SK-N-SH (cell line): ENCODE results near the gene KNCN. TPM values are rescaled to one million over a fixed set of nuclear protein-coding genes. Genes with fewer than 3 reads are reported as not detected.

Experiments used
- CTCF ChIA-PET: fragments of 300-600, 350-600 bp; formaldehyde crosslinking; extraction: SDS; loops from one replicate; lab custom pipeline; 2021; lab: Yijun Ruan, JAX
- POLR2A ChIA-PET: fragments of 350-600 bp; sonication (Branson Sonifier 250); formaldehyde crosslinking; extraction: SDS; loops from one replicate; lab custom pipeline; 2020; ENCODE audit warnings: antibody characterized with exemption, inconsistent platforms; lab: Yijun Ruan, JAX
- DNase-seq: peaks from one replicate; pipeline ENCODE4 v3.0.0; 2012
- H2AFZ ChIP-seq: fragments of 200-600 bp; sonication (generic); 2 replicates; pipeline ENCODE4 v1.8.1; 2016; ENCODE audit warnings: antibody characterized with exemption, mild to moderate bottlenecking, low read depth
- H3F3A ChIP-seq: fragments of 200-600 bp; sonication (generic); replicated peaks from 2 replicates; pipeline ENCODE3; 2016; ENCODE audit warnings: antibody characterized with exemption, mild to moderate bottlenecking; ENCODE audit not compliant: insufficient read depth
- H3K27ac ChIP-seq, 2 experiments: fragments of 200-500 bp in 1 of 2; fragments of 200-600 bp in 1 of 2; sonication (Bioruptor generic) in 1 of 2; sonication (generic), shearing (Covaris generic) in 1 of 2; 2 replicates each; pipeline versions ENCODE4 v1.5.1 to v1.6.1; 2014 to 2016; ENCODE audit warnings: low read depth in 2 of 2, inconsistent platforms in 1 of 2, low read length in 1 of 2, mild to moderate bottlenecking in 1 of 2, mixed read lengths in 1 of 2
- H3K27me3 ChIP-seq: fragments of 200-600 bp; sonication (generic), shearing (Covaris generic); 2 replicates; pipeline ENCODE4 v1.6.1; 2016; ENCODE audit warnings: mixed run types; ENCODE audit not compliant: insufficient read depth
- H3K36me3 ChIP-seq, 2 experiments: fragments of 200-500 bp in 1 of 2; fragments of 200-600 bp in 1 of 2; sonication (Bioruptor generic) in 1 of 2; sonication (generic) in 1 of 2; replicated peaks in 1 of 2; 2 replicates each; pipeline versions ENCODE3 to v1.5.1; 2014 to 2016; ENCODE audit warnings: low read length in 1 of 2, mild to moderate bottlenecking in 1 of 2; ENCODE audit not compliant: insufficient read depth in 2 of 2, control insufficient read depth in 1 of 2
- H3K4me1 ChIP-seq, 2 experiments: fragments of 200-500 bp in 1 of 2; fragments of 200-600 bp in 1 of 2; sonication (Bioruptor generic) in 1 of 2; sonication (generic), shearing (Covaris generic) in 1 of 2; 2 replicates each; pipeline versions ENCODE4 v1.5.1 to v1.6.1; 2014 to 2016; ENCODE audit warnings: low read depth in 1 of 2, low read length in 1 of 2, mixed run types in 1 of 2; ENCODE audit not compliant: insufficient read depth in 2 of 2, control insufficient read depth in 1 of 2
- H3K4me2 ChIP-seq: fragments of 200-600 bp; sonication (generic), shearing (Covaris generic); 2 replicates; pipeline ENCODE4 v1.6.1; 2017; ENCODE audit warnings: mixed run types
- H3K4me3 ChIP-seq, 2 experiments: fragments of 200-500 bp in 1 of 2; fragments of 200-600 bp in 1 of 2; sonication (Bioruptor generic) in 1 of 2; sonication (generic), shearing (Covaris generic) in 1 of 2; 2 replicates each; pipeline versions ENCODE4 v1.5.1 to v1.8.1; 2014 to 2016; ENCODE audit warnings: low read depth in 2 of 2, inconsistent platforms in 1 of 2, low read length in 1 of 2, mild to moderate bottlenecking in 1 of 2, mixed read lengths in 1 of 2, moderate library complexity in 1 of 2
- H3K79me2 ChIP-seq: fragments of 200-600 bp; sonication (generic); 2 replicates; pipeline ENCODE4 v1.8.1; 2017; ENCODE audit warnings: mild to moderate bottlenecking; ENCODE audit not compliant: insufficient read depth
- H3K9ac ChIP-seq: fragments of 200-600 bp; sonication (generic); 2 replicates; pipeline ENCODE4 v1.6.1; 2017; ENCODE audit warnings: mixed run types
- H3K9me2 ChIP-seq: fragments of 200-600 bp; sonication (generic); 2 replicates; pipeline ENCODE4 v1.6.1; 2017; ENCODE audit warnings: mixed run types
- H3K9me3 ChIP-seq: fragments of 200-600 bp; sonication (generic); 2 replicates; pipeline ENCODE4 v1.6.1; 2017; ENCODE audit warnings: mixed run types, mild to moderate bottlenecking, moderate library complexity
- H4K20me1 ChIP-seq: fragments of 200-600 bp; sonication (generic); 2 replicates; pipeline ENCODE4 v1.6.1; 2017; ENCODE audit warnings: mild to moderate bottlenecking, mixed run types; ENCODE audit not compliant: insufficient read depth
- EP300 ChIP-seq, 2 experiments: IDR thresholded peaks; 2 replicates each; pipeline versions ENCODE4 v1.4.0 to v1.6.1; 2012; ENCODE audit warnings: borderline replicate concordance in 1 of 2, low read depth in 1 of 2, low read length in 1 of 2
- EZH2phosphoT487 ChIP-seq: fragments of 200-600 bp; sonication (generic); IDR thresholded peaks from 2 replicates; pipeline ENCODE4 v1.6.1; 2017; ENCODE audit warnings: low read depth, mixed run types, mild to moderate bottlenecking, antibody characterized with exemption, moderate library complexity, borderline replicate concordance
- FOSL2 ChIP-seq: IDR thresholded peaks from 2 replicates; pipeline ENCODE4 v1.4.0; 2012; ENCODE audit warnings: low read depth, mild to moderate bottlenecking, moderate library complexity, borderline replicate concordance
- FOXJ3 ChIP-seq: sonication (generic); formaldehyde crosslinking; IDR thresholded peaks from 2 replicates; pipeline ENCODE4 v1.5.1; 2020; ENCODE audit warnings: mild to moderate bottlenecking, missing genetic modification reagents
- FOXM1 ChIP-seq: IDR thresholded peaks from 2 replicates; pipeline ENCODE4 v1.4.0; 2012; ENCODE audit warnings: low read depth, mild to moderate bottlenecking
- GABPA ChIP-seq: IDR thresholded peaks from 2 replicates; pipeline ENCODE4 v1.4.0; 2012; ENCODE audit warnings: low read depth, mild to moderate bottlenecking
- JUND ChIP-seq: IDR thresholded peaks from 2 replicates; pipeline ENCODE4 v1.4.0; 2012
- MEF2A ChIP-seq: IDR thresholded peaks from 2 replicates; pipeline ENCODE4 v1.4.0; 2012; ENCODE audit warnings: low read depth, borderline replicate concordance
- MXI1 ChIP-seq: IDR thresholded peaks from 2 replicates; pipeline ENCODE4 v1.6.1; 2012; ENCODE audit warnings: mild to moderate bottlenecking, low read depth, low read length, improper control_type of control experiment
- POLR2AphosphoS5 ChIP-seq: IDR thresholded peaks from 2 replicates; pipeline ENCODE4 v1.6.1; 2012; ENCODE audit warnings: low read depth, low read length
- RAD21 ChIP-seq: IDR thresholded peaks from 2 replicates; pipeline ENCODE4 v1.6.1; 2012; ENCODE audit warnings: mild to moderate bottlenecking, low read length
- RFX5 ChIP-seq: IDR thresholded peaks from 2 replicates; pipeline ENCODE4 v1.6.1; 2012; ENCODE audit warnings: mild to moderate bottlenecking, improper control_type of control experiment, low read length
- SMC3 ChIP-seq: IDR thresholded peaks from 2 replicates; pipeline ENCODE4 v1.6.1; 2012; ENCODE audit warnings: low read depth, low read length, improper control_type of control experiment
- TCF12 ChIP-seq: IDR thresholded peaks from 2 replicates; pipeline ENCODE4 v1.4.0; 2012
- TEAD4 ChIP-seq: IDR thresholded peaks from 2 replicates; pipeline ENCODE4 v1.4.0; 2012; ENCODE audit warnings: mild to moderate bottlenecking, borderline replicate concordance; ENCODE audit not compliant: insufficient read depth
- WGBS: methylation state at CpG from one replicate; pipeline ENCODE4 v1.1.6; 2017; ENCODE audit warnings: low lambda C conversion rate; 5-methylcytosine and 5-hydroxymethylcytosine counted together
- polyA plus RNA-seq, 3 experiments: library from polyadenylated mRNA; depleted of rRNA; stranded (reverse); fragments of >200 nt; gene quantifications; 2 replicates each; pipeline ENCODE4 v1.2.3, GENCODE V29; 2012
- TF ChIP-seq, protein P1 (sequence below): IDR thresholded peaks from 2 replicates; pipeline ENCODE4; 2012
- TF ChIP-seq, protein P2 (sequence below): fragments of 150-350 bp; IDR thresholded peaks from 2 replicates; pipeline ENCODE4 v1.6.1; 2017; ENCODE audit warnings: antibody characterized with exemption, low read length, low read depth, borderline replicate concordance
- TF ChIP-seq, protein P3 (sequence below): IDR thresholded peaks from 2 replicates; pipeline ENCODE4 v1.4.0; 2012; ENCODE audit warnings: low read depth, borderline replicate concordance
- TF ChIP-seq, protein P4 (sequence below): IDR thresholded peaks from 2 replicates; pipeline ENCODE4 v1.6.1; 2012; ENCODE audit warnings: mild to moderate bottlenecking, low read depth, low read length, moderate library complexity

KNCN gene
- polyA plus RNA-seq, 1 of the 3 experiments (the other 2 are of a cell fraction): not detected

DNA sequence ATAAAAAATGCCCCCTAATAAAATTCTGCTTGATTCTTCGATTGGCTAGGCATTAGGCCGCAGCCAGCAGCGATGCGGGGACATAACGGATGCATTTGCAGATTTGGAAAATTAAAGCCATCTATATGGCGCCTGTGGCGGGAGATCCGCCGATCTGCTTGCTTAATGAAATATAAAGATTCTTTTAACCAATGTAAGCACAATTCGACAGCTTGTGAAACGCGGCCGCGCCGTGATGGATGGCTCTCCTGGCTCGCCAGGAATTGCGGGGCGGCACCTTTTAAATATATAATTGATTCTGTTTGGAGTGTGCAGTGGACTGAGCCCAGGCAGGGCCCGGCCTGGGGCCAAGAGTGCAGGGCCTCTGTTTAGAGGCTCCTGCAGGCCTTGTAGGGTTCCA lies 53.8 kb downstream of the KNCN start:
- DNase-seq: no peak
- H3K4me3 ChIP-seq: no peak overlapping the region
- no peaks in the 10 kb centered on the region for H4K20me1 ChIP-seq
- no peak overlapping the region for H3K4me2 ChIP-seq
- no peaks in the 10 kb centered on the region for H3K4me1 ChIP-seq
- no peak for TF ChIP-seq MEF2A
- TF ChIP-seq, protein P1, sequence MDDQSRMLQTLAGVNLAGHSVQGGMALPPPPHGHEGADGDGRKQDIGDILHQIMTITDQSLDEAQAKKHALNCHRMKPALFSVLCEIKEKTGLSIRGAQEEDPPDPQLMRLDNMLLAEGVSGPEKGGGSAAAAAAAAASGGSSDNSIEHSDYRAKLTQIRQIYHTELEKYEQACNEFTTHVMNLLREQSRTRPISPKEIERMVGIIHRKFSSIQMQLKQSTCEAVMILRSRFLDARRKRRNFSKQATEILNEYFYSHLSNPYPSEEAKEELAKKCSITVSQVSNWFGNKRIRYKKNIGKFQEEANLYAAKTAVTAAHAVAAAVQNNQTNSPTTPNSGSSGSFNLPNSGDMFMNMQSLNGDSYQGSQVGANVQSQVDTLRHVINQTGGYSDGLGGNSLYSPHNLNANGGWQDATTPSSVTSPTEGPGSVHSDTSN: no peak
- no peak for TF ChIP-seq POLR2AphosphoS5
- TF ChIP-seq RFX5: no peak
- H3K79me2 ChIP-seq: no peaks in the 10 kb centered on the region
- H3K9me2 ChIP-seq: no peaks in the 10 kb centered on the region
- H2AFZ ChIP-seq: no peak overlapping the region
- CTCF ChIA-PET: interaction anchor here (1.2 kb wide), 1 partner anchor 31 kb away, joined by 5 read pairs; no protein-coding TSS in a partner anchor
- no peak overlapping the region for H3K9ac ChIP-seq
- H3K27me3 ChIP-seq: peaks cover 8% of the 10 kb centered on the region
- 87% methylated on average over 19 of the region's 19 CpGs for WGBS
- no peaks in the 10 kb centered on the region for H3F3A ChIP-seq
- POLR2A ChIA-PET: no interaction called here
- no peaks in the 10 kb centered on the region for H3K36me3 ChIP-seq
- no peaks in the 10 kb centered on the region for H3K9me3 ChIP-seq
- no peak overlapping the region for H3K27ac ChIP-seq

DNA sequence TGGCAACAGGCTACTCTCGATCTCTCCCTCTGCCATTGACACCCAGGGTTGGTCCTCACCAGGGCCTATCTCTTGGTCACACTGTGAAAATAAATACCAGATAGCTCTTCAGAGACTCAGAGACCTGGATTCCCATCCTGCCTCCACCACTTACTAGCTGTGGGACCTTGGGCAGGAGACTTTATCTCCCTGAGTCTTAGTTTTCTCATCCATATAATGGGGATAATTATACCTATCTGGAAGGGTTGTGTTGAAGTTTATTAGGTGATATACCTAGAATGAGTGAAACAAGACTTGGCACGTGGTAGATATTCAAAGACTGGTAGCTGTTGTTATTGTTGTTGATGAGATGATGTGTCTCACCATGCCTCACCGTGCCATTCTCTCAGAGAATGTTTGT lies 54.4 kb downstream of the KNCN start:
- Histone ChIP-seq H3F3A (no peaks in the 10 kb centered on the region), H3K27ac (no peak overlapping the region), H3K4me1 (no peaks in the 10 kb centered on the region), H3K27me3 (peaks cover 13% of the 10 kb centered on the region), H3K4me3 (no peak overlapping the region), H3K4me2 (no peak overlapping the region), H3K9me3 (no peaks in the 10 kb centered on the region), H3K9ac (no peak overlapping the region), H3K36me3 (no peaks in the 10 kb centered on the region), H4K20me1 (no peaks in the 10 kb centered on the region), H3K79me2 (no peaks in the 10 kb centered on the region), H2AFZ (no peak overlapping the region), H3K9me2 (no peaks in the 10 kb centered on the region)
- no peak for DNase-seq
- WGBS: 53% methylated on average over 3 of the region's 3 CpGs
- ChIA-PET POLR2A (no interaction called here), CTCF (interaction anchor here (1.2 kb wide), 1 partner anchor 32 kb away, joined by 5 read pairs; no protein-coding TSS in a partner anchor)
- TF ChIP-seq, protein P2, sequence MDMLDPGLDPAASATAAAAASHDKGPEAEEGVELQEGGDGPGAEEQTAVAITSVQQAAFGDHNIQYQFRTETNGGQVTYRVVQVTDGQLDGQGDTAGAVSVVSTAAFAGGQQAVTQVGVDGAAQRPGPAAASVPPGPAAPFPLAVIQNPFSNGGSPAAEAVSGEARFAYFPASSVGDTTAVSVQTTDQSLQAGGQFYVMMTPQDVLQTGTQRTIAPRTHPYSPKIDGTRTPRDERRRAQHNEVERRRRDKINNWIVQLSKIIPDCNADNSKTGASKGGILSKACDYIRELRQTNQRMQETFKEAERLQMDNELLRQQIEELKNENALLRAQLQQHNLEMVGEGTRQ: no peak
- TF ChIP-seq, protein P1: no peak
- TF ChIP-seq RAD21 (no peak), GABPA (no peak), FOXM1 (no peak), SMC3 (no peak), POLR2AphosphoS5 (no peak), TCF12 (no peak), MXI1 (no peak), EZH2phosphoT487 (no peak), EP300 (IDR thresholded peaks at IDR 0.05; ENCODE audit: borderline replicate concordance in 1 of 2, low read depth in 1 of 2, low read length in 1 of 2) (no peak), FOSL2 (no peak), JUND (no peak), FOXJ3 (CRISPR knock-in tag) (no peak), TEAD4 (no peak)
- TF ChIP-seq, protein P3, sequence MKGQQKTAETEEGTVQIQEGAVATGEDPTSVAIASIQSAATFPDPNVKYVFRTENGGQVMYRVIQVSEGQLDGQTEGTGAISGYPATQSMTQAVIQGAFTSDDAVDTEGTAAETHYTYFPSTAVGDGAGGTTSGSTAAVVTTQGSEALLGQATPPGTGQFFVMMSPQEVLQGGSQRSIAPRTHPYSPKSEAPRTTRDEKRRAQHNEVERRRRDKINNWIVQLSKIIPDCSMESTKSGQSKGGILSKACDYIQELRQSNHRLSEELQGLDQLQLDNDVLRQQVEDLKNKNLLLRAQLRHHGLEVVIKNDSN: no peak
- TF ChIP-seq, protein P4, sequence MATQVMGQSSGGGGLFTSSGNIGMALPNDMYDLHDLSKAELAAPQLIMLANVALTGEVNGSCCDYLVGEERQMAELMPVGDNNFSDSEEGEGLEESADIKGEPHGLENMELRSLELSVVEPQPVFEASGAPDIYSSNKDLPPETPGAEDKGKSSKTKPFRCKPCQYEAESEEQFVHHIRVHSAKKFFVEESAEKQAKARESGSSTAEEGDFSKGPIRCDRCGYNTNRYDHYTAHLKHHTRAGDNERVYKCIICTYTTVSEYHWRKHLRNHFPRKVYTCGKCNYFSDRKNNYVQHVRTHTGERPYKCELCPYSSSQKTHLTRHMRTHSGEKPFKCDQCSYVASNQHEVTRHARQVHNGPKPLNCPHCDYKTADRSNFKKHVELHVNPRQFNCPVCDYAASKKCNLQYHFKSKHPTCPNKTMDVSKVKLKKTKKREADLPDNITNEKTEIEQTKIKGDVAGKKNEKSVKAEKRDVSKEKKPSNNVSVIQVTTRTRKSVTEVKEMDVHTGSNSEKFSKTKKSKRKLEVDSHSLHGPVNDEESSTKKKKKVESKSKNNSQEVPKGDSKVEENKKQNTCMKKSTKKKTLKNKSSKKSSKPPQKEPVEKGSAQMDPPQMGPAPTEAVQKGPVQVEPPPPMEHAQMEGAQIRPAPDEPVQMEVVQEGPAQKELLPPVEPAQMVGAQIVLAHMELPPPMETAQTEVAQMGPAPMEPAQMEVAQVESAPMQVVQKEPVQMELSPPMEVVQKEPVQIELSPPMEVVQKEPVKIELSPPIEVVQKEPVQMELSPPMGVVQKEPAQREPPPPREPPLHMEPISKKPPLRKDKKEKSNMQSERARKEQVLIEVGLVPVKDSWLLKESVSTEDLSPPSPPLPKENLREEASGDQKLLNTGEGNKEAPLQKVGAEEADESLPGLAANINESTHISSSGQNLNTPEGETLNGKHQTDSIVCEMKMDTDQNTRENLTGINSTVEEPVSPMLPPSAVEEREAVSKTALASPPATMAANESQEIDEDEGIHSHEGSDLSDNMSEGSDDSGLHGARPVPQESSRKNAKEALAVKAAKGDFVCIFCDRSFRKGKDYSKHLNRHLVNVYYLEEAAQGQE: no peak
